Tibial nerve (tissue), 4 donors: Measurements from ENCODE around the gene ACAD9. TPM values are rescaled to one million over a fixed set of nuclear protein-coding genes. Genes with fewer than 3 reads are reported as not detected.
"Not testable (repeated sequence)": the region's sequence is repeated elsewhere in the genome, so short reads cannot be mapped to it uniquely, and the experiment has no call there.

Experiments
- DNase-seq, 2 donors: peaks; one replicate each; pipeline ENCODE4 v3.0.0-alpha.2; 2019; ENCODE audit warnings: low spot score in 2 of 2
- H3K27ac ChIP-seq, 4 donors: fragments of 200-600 bp; sonication (generic) in 3 of 4; one replicate each; pipeline ENCODE4 v1.5.1; 2017 to 2019; ENCODE audit warnings: mild to moderate bottlenecking in 1 of 4
- H3K27me3 ChIP-seq, 2 donors: fragments of 200-600 bp; sonication (generic) in 1 of 2; one replicate each; pipeline versions ENCODE4 v1.5.1 to v1.6.0; 2017 to 2019
- H3K36me3 ChIP-seq, 3 donors: fragments of 200-600 bp; sonication (generic); one replicate each; pipeline ENCODE4 v1.5.1; 2018 to 2019
- H3K4me1 ChIP-seq, 4 donors: fragments of 200-600 bp; sonication (generic) in 3 of 4; one replicate each; pipeline ENCODE4 v1.5.1; 2017 to 2019
- H3K4me3 ChIP-seq, 4 donors: fragments of 200-600 bp; sonication (generic) in 3 of 4; one replicate each; pipeline ENCODE4 v1.5.1; 2017 to 2019; ENCODE audit warnings: mild to moderate bottlenecking in 1 of 4, moderate library complexity in 1 of 4
- H3K9me3 ChIP-seq, 4 donors: fragments of 200-600 bp; sonication (generic) in 3 of 4; one replicate each; pipeline ENCODE4 v1.5.1; 2017 to 2019
- CTCF ChIP-seq, 5 experiments: fragments of 200-600 bp in 3 of 5; fragments of 450-650 bp in 2 of 5; sonication (generic) in 3 of 5; IDR thresholded peaks; one replicate each; pipeline ENCODE4 v1.5.1; 2016 to 2019; ENCODE audit warnings: antibody characterized with exemption in 5 of 5, mild to moderate bottlenecking in 3 of 5, moderate library complexity in 2 of 5
- EP300 ChIP-seq, 2 donors: sonication (generic); formaldehyde crosslinking; IDR thresholded peaks; one replicate each; pipeline ENCODE4 v1.6.1; 2017; ENCODE audit warnings: antibody characterized with exemption in 2 of 2, mild to moderate bottlenecking in 1 of 2
- POLR2A ChIP-seq, 2 donors: fragments of 450-650 bp; IDR thresholded peaks; one replicate each; pipeline ENCODE4 v1.6.1; 2017; ENCODE audit warnings: antibody characterized with exemption in 2 of 2, mild to moderate bottlenecking in 2 of 2, moderate library complexity in 2 of 2
- WGBS, 2 donors: methylation state at CpG; one replicate each; pipeline ENCODE4 v1.1.5; 2018; 5-methylcytosine and 5-hydroxymethylcytosine counted together
- total RNA-seq, 4 donors: library from RNA; depleted of rRNA; stranded (reverse); fragments of >200 nt; gene quantifications; one replicate each; pipeline ENCODE4 v1.1.0, GENCODE V29; 2016

ACAD9 gene
- total RNA-seq, 4 donors from 2014 or later = 49.6 to 81.9 (median 63.7) TPM

GRCh38 chr3:128878011-128878457 lies 1.4 kb upstream of the ACAD9 start:
- no peaks in the 10 kb centered on the region for H3K9me3 ChIP-seq
- H3K36me3 ChIP-seq = peaks cover 0 to 23% (median 0%) of the 10 kb centered on the region in 3 donors
- TF ChIP-seq EP300 (IDR thresholded peaks at IDR 0.05) (no peak), CTCF (IDR thresholded peaks at IDR 0.05) (no peak), POLR2A (IDR thresholded peaks at IDR 0.05) (no peak)
- no peaks in the 10 kb centered on the region for H3K27me3 ChIP-seq
- 73 to 76% methylated on average over 7 of the region's 7 CpGs for WGBS, 2 donors
- H3K4me1 ChIP-seq = peaks cover 0 to 44% (median 13%) of the 10 kb centered on the region in 4 donors
- peak overlapping the region; percentile 82 to 99 (median 94) for H3K27ac ChIP-seq
- H3K4me3 ChIP-seq = peak overlapping the region; percentile 49 to 86 (median 64)
- no peak for DNase-seq

GRCh38 chr3:128878556-128879124 lies 780 bp upstream of the ACAD9 start:
- DNase-seq = peak in 1 of 2 donors; percentile 26
- Histone ChIP-seq H3K36me3 (peaks cover 0 to 27% (median 0%) of the 10 kb centered on the region in 3 donors), H3K27me3 (no peaks in the 10 kb centered on the region), H3K9me3 (no peaks in the 10 kb centered on the region), H3K4me3 (peak overlapping the region; percentile 49 to 86 (median 64)), H3K27ac (peak overlapping the region; percentile 82 to 99 (median 94)), H3K4me1 (peaks cover 0 to 48% (median 13%) of the 10 kb centered on the region in 4 donors)
- 1 to 2% methylated on average over 14 of the region's 14 CpGs for WGBS, 2 donors
- TF ChIP-seq EP300 (IDR thresholded peaks at IDR 0.05) = no peak
- TF ChIP-seq POLR2A (IDR thresholded peaks at IDR 0.05) = no peak
- no peak for TF ChIP-seq CTCF (IDR thresholded peaks at IDR 0.05)

GRCh38 chr3:128879991-128880390 lies 571 bp downstream of the ACAD9 start:
- H3K4me1 ChIP-seq = peaks cover 0 to 54% (median 13%) of the 10 kb centered on the region in 4 donors
- peak overlapping the region; percentile 49 to 86 (median 64) for H3K4me3 ChIP-seq
- TF ChIP-seq POLR2A (IDR thresholded peaks at IDR 0.05) (no peak), CTCF (IDR thresholded peaks at IDR 0.05) (no peak), EP300 (IDR thresholded peaks at IDR 0.05) (no peak)
- H3K9me3 ChIP-seq = no peaks in the 10 kb centered on the region
- H3K27me3 ChIP-seq = no peaks in the 10 kb centered on the region
- peaks cover 0 to 36% (median 0%) of the 10 kb centered on the region in 3 donors for H3K36me3 ChIP-seq
- 1 to 6% methylated on average over 6 of the region's 6 CpGs for WGBS, 2 donors
- DNase-seq = no peak
- peak overlapping the region; percentile 82 to 99 (median 94) for H3K27ac ChIP-seq

- Histone ChIP-seq H3K36me3 (peaks cover 0 to 40% (median 0%) of the 10 kb centered on the region in 3 donors), H3K4me1 (peaks cover 0 to 54% (median 13%) of the 10 kb centered on the region in 4 donors), H3K27ac (peak overlapping the region in 2 of 4 donors; percentile 97 to 99), H3K4me3 (peak overlapping the region in 2 of 4 donors; percentile 64 to 86)
- not testable (repeated sequence) for H3K27me3 ChIP-seq, DNase-seq, H3K9me3 ChIP-seq
- 79 to 80% methylated on average over 12 of the region's 12 CpGs for WGBS, 2 donors
Measured at GRCh38 chr3:128880455-128880854, 1.0 kb downstream of the ACAD9 start.

- H3K4me3 ChIP-seq = no peak overlapping the region
- peaks cover 0 to 52% (median 0%) of the 10 kb centered on the region in 3 donors for H3K36me3 ChIP-seq
- no peak overlapping the region for H3K27ac ChIP-seq
- no peak for TF ChIP-seq EP300 (IDR thresholded peaks at IDR 0.05)
- no peaks in the 10 kb centered on the region for H3K27me3 ChIP-seq
- H3K4me1 ChIP-seq = peaks cover 0 to 54% (median 13%) of the 10 kb centered on the region in 4 donors
- H3K9me3 ChIP-seq = no peaks in the 10 kb centered on the region
- WGBS, 2 donors = 83 to 93% methylated on average over 6 of the region's 6 CpGs
- DNase-seq = no peak
Measured at GRCh38 chr3:128881576-128881975, 2.2 kb downstream of the ACAD9 start.

- no peaks in the 10 kb centered on the region for H3K27me3 ChIP-seq
- WGBS, 2 donors = 90 to 95% methylated on average over 1 of the region's 1 CpG
- TF ChIP-seq CTCF (IDR thresholded peaks at IDR 0.05) (no peak), POLR2A (IDR thresholded peaks at IDR 0.05) (no peak), EP300 (IDR thresholded peaks at IDR 0.05) (no peak)
- peaks cover 0 to 63% (median 0%) of the 10 kb centered on the region in 3 donors for H3K36me3 ChIP-seq
- no peak overlapping the region for H3K4me3 ChIP-seq
- DNase-seq = no peak
- H3K4me1 ChIP-seq = peaks cover 0 to 51% (median 12%) of the 10 kb centered on the region in 4 donors
- H3K9me3 ChIP-seq = no peaks in the 10 kb centered on the region
- no peak overlapping the region for H3K27ac ChIP-seq
Measured at GRCh38 chr3:128882719-128883118, 3.3 kb downstream of the ACAD9 start.
